GM21526 (cell line): ENCODE measurements around the gene SPSB3.
A peak's percentile ranks its signal among the peaks of the same experiment; 100 is the strongest.

Source experiments
- ATAC-seq: cut with Tn5 transposase; IDR thresholded peaks from one replicate; pipeline ENCODE4 v1.9.1; 2021; ENCODE audit warnings: moderate library complexity; ENCODE audit not compliant: unreplicated experiment, low FRiP score

The SPSB3 gene

DNA sequence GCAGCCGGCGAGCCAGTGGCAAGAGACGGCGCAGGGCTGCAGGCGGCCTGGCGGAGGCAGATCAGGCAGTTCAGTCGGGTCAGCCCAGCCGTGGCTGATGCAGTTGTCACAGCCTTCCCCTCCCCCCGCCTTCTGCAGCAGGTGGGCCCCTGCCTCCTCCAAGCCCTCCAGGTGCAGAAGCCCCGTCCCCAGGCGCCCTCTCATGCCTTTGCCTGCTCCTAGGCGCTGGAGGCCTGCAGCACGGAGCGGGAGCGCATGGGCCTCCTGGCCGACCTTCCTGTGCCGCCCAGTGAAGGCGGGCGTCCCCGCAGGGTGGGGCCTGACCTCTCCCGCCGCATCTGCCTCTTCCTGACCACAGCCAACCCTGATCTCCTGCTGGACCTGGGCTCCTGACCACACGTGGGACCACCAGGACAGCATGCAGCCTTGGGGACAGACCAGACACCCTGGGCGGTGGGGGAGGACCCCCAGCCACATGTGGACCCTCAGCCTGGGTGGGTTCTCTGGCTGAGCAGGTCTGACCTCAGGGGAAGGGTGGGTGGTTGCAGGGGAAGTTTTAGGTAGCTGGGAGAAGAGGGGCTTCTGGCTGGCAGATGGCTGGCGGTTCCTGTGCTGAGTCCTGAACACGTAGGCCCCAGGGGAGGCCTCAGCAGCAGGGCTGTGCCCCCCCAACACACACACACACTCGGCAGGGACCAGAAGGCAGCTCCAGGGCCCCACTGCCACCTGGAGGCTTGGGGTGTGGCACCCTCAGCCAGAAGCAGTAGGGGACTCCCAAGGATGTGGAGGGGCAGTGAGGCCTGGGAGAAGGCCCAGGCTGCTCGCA lies 6.3 kb downstream of the SPSB3 start:
- ATAC-seq, result no peak

DNA sequence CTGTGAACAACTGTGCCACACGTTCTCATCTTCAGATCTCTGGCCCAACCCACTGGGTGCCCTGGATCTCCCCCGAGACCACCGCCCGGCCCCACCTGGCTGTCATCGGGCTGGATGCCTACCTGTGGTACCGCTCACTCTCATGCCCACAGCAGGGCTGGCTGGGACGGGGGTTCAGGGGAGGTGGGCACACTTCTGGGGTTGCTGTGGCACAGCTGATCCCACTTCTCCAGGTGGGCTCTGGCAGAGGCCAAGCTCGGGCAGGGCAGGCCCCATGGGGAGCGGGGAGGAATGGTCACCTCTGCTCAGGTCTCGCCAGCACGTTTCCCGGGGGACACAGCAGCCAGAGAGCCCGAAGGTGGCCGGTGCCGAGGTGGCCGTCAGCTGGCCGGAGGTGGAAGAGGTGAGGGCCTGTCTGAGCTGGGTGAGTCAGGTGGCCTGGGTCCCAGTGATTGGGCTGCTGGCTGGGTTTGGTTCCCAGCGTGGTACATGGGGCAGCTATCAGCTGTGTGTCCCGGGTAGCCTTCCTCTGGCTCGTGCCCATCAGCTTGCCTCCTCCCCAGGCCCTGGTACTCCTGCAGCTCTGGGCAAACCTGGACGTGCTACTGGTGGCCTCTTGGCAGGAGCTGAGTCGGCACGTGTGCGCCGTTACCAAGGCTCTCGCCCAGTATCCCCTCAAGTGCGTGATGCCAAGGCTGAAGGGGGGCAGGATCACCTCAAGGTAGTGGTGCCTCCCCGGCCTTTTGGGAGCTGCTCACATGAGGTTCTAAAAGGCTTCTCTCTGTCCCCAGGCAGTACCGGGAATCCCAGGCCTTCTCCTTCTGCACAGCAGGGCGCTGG lies 7.1 kb downstream of the SPSB3 start:
- no peak for ATAC-seq

DNA sequence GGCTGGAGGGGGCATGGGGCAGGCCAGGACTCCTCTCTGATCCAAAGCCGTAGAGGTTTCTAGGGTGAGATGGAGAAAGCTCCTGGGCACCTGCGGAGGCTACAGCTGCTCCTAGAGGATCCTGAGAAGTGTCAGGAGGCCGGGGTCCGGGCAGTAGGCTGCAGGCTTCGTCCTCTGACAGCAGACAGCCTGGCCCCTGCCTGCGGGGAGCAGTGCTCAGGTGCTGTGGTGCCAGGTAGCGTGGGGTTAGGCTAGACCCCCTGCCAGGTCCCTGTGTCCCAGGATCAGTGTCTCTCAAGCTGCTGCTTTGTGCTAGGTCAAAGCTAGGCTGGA lies 8.0 kb downstream of the SPSB3 start:
- ATAC-seq, result no peak

DNA sequence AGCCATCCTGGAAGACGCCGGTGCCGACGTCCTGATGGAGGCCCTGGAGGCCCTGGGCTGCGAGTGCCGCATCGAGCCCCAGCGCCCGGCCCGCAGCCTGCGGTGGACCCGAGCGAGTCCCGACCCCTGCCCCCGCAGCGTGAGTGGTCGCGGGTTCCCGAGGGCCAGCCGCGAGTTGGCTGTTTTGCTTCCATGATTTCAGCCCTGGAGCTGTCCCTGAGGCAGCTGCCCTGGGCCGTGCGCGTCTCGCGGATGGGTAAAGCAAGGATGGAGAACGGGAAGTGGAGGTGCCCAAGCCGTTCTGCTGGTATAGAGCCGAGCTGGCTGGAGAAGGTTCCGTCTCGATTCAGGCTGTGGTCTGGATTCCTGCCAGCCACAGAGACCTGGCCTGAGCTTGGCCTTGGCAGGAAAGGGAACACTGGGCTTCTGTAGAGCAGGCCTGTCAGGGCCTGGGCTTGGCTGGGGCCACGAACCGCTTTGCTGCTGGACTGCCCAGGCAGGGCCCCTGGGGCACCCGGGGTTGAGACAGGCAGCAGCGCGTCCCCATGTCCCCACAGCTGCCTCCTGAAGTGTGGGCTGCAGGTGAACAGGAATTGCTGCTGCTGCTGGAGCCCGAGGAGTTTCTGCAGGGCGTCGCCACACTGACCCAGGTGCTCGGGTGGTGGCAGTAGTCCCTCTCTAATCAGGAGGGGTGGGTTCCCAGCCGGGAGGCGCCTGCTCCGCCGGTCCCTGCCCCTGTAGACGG lies 8.5 kb downstream of the SPSB3 start:
- ATAC-seq, result no peak

DNA sequence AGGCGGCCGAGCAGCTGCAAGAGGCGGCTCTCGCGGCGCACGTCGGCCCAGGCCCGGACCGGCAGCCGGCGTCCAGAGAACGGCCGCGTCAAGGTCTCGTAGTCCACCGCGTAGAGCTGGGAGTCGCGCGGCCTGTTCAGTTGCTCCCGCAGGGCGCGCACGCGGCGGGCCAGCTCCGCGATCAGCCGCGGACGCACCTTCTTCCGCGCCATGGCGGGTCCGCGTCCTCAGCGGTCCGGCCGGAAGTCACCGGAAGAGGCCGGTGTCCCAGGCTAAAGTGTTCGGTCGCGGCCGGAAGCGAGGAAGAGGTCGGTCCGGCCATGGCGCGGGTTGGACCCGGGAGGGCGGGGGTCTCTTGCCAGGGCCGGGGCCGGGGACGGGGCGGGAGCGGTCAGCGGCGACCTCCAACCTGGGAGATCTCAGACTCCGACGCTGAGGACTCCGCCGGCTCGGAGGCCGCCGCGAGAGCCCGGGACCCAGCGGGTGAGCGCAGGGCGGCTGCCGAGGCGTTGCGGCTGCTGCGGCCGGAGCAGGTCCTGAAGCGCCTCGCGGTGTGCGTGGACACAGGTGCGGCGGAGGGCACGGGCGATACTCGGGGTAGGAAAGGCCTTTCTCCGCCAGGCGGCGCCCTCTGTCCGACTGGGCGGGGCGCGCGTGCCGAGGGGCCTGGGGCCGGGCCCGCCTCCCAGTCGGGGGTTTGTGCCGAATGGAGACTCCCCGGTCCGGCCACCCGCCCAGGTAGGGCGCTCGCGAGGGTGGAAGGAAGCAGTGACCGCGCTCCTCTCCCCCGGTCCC lies 9.3 kb downstream of the SPSB3 start, which contains the start of gene MRPS34:
MRPS34 (minus strand) TSS at position 227 of the 795 bp plus-strand sequence; CDS start at position 212, 15 bp downstream.
- ATAC-seq, result peak; percentile 38

DNA sequence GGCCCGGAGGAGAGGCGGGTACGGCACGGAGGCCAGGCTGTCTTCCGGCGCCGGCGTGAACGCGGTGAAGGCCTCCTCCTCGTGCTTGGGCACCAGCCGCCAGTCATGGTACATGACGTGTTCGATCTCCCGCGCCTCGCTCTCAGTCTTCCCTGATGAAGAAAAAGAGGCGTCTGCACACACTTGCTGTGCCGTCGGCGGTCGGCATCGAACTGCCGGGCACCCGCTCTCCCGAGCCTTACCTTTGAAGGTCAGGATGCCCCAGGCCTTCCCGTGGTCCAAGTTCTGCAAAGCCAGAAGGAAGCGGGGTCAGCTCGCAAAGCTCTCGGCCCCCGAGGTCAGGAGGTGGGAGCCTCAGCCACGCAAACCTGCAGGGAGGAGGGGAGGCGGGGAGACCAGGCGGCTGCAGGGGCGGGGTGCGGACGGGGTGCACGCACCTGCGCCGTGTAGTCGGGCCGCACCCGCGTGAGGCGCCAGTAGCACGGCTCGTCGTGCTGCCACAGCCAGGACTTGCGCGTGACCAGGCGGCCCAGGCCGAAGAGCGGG lies 9.9 kb downstream of the SPSB3 start, which contains the start of gene EME2:
EME2 (plus strand) TSS at position 449 of the 546 bp plus-strand sequence. CDS start 418 bp downstream, outside the sequence.
- no peak for ATAC-seq

DNA sequence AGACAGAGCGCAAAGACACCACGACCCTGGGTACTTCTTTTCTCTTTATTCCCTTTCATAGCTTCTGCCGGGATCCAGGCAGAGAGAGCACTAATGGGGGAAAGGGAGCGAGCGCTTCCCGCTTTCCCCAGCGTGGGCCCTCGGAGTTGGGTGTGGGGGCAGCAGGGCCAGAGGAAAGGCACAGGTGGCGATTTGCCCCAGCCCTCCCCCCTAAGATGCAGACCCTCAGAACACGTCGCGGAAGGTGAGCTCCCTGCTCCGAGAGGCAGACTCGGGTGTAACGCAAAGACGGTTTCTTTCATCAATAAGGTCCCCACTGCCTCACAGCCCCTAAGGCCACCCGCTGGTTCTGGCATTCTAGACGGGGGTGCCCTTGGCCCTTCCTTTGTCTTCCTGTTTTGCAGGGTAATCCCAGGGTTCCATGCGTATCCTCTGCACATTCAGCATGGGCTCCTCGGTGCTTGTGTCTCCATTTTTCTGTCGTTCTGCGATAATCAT lies 10.5 kb downstream of the SPSB3 start:
- ATAC-seq, result no peak

DNA sequence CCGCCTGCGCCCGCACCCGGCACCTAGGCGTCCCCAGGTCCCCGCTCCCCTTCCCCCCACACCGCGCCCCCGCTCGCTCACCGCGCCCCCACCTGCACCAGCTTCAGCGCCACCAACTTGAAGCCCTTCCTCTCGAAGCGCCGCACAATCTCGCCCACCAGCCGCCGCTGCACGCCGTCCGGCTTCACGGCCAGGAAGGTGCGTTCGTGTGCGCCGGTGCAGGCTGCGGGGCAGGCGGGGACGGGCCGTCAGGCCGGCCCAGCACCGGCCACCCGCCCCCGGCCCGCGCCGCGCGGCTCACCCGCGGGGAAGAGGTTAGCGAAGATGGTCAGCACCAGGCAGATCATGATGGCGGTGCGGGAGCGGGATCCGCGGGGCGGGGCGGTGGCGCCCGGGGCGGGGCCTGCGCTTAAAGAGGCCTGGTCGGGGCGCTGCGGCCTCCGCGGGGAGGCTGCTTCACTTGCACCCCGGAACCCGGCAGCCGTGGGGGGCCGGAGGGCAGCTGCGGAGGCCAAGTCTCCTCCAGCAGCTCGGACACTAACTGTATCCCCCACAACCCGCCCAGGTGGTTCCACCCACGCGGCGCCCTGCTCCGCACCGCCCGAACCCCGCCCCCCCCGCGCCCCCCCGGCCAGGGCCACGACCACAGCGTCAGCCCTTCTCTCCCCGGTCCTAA lies 11.0 kb downstream of the SPSB3 start, which contains the start of gene NME3:
NME3 (minus strand) TSS at position 356 of the 676 bp plus-strand sequence; CDS start at position 347, 9 bp downstream.
- ATAC-seq, result no peak

DNA sequence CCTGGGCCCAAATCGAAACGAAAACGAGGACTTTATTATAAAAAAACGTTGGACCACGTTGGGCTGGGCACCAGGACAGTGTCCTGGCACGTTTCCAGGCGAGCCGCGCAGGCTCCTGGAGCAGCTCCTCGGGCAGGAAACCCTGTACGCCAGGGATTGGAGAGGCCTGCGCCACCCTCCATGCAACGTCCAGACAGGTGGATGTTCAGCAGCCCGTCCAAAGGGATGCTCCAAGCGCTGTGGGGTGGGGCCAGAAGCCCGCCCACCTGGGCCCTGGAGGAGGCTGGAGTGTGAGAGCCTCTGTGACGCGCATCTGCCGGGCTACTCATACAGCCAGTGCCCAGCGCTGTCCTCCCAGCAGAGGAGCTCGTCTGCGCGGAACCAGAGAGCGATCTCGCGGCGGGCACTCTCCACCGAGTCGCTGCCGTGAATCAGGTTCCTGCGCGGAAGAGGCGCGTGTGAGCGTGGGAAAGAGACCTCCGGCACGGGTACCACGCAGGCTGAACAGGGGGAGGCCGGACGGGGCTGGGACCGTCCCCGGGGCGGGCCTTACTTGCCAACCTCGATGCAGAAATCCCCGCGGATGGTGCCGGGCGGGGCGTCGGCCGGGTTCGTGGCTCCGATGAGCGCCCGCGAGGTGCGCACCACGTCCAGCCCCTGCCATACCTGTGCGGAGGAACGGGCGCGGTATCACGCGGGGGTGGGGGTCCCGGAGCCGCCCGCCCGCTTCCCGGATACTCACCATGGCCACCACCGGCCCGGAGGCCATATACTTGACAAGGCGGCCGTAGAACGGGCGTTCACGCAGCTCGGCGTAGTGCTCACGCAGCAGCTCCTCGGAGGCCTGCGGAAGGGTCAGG lies 11.8 kb downstream of the SPSB3 start:
- ATAC-seq, result no peak

DNA sequence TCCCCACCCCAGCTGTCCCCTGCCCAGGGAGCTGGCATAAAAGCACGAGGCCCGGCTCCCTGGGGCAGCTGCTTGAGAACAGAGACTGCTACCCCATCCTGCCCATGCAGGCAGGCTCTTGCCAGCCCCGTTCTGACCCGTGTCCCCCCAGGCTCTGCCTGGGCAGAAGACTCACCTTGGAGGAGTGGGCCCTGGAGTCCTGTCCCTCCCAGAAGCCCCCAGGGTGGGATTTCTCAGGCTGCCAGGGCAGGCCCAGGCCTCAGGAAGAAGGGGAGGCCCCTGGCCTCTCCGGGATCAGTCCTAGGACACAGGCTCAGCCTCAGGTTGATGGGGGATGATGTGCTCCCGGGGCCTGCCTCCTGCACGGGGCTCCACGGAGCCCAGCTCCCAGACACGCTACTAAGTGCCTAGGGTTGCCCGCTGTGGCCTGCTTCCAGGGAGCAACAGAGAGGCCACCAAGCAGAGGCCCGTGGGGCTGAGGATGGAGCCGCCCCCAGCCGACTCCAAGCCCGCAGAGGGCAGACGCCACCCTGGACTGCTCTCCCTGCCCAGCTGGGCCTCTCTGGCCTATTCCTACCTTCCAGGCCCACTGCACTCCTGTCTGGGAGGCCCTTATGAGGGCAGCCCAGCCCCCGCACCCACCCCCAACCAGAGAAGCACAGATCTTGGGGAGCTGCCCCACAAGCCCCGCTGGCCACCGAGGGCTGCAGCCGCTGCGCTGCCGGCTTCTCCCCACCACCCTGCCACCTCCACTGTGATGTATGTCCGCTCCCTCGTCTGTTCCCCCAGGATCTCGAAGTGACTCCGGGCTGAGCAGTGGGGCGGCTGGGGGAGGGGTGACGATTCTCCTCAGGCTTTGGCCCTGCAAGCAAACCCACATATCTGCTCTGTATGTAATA lies 12.7 kb downstream of the SPSB3 start:
- ATAC-seq, result no peak

DNA sequence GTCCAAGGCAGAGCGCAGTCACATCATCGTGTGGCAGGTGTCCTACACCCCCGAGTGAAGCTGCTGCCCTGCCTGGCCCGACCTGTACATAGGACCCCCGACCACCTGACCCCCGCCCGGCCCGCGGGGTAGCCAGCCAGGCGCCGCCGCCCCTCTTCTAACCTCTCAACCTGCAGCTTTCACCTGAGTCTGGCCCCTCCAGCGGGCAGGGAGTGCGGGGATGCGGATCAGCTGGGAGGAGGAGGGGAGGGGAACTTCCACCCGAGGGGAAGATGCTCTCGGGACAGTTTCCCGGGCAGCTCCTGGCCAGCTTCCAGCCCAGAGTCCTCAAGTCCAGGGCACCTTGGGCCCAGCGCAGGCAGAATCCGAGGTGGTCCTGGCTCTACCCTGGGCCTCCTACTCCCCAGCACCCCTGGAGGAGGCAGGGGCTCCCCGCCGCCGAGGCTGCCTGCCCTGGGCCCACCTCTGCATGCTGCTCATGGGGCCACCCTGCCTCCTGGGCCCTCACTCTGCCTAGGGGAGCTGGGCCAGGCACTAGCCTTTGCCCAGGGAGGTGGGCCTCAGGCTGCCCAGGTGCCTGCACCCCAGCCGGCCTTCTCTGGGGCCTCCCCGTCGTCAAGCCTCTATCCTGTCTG lies 13.5 kb downstream of the SPSB3 start:
- ATAC-seq, result no peak

DNA sequence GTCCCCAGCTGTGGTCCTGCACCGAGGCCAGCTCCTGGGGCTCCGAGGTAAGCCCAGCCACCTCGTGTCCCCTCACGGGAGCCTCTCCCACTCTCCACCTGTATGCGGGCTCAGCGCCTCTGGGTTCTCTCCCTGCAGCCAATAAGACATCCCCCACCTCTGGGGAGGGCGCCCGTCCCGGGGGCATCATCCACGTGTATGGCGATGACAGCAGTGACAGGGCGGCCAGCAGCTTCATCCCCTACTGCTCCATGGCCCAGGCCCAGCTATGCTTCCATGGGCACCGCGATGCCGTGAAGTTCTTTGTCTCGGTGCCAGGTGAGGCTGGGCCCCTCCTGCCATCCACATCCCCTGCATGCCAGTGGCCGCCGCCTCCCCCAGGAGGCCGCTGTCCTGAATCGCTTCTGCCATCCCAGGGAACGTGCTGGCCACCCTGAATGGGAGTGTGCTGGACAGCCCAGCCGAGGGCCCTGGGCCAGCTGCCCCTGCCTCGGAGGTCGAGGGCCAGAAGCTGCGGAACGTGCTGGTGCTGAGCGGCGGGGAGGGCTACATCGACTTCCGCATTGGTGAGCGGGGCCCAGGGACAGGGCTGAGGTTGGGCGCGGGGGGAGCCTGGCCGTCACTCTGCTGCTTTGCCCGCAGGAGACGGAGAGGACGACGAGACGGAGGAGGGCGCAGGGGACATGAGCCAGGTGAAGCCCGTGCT lies 14.2 kb downstream of the SPSB3 start:
- no peak for ATAC-seq

DNA sequence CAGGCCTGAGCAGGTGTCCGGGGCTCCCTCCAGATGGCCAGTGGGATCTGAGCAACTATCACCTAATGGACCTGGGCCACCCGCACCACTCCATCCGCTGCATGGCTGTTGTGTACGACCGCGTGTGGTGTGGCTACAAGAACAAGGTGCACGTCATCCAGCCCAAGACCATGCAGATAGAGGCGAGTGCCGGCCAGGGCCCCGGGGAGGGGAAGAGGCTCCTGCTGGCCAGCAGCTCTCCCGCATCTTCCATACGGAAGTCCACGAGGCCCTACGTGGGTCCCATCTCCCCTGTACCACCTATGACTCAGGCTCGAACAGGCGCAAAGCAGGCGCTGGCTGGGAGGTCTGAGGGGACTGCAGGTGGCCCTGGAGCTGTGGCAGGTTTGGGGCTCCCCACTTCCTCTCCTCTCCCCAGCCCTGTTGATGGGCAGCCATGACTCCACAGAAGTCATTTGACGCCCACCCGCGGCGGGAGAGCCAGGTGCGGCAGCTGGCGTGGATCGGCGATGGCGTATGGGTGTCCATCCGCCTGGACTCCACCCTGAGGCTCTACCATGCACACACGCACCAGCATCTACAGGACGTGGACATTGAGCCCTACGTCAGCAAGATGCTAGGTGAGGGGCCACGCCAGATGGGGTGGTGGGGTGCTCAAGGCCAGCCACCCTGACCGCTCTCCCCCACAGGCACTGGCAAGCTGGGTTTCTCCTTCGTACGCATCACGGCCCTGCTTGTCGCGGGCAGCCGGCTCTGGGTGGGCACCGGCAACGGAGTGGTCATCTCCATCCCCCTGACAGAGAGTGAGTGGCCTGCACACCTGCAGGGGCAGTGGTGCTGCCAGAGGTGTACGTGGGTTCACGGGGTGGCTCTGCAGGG lies 15.0 kb downstream of the SPSB3 start:
- no peak for ATAC-seq

DNA sequence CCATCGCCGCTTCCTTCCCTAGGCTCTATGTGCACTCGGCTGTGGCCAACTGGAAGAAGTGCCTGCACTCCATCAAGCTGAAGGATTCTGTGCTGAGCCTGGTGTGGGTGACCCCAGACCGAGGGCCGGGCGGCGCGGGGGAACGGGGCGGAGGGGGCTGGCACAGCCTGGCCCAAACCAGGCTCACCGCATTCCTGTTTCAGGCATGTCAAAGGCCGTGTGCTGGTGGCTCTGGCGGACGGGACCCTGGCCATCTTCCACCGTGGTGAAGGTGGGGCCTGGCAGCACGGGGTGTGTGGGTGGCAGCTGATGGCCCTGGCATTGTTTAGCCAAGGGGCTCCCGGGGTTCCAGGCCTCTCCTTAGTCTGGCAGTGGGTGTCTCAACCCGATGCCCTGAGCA lies 15.7 kb downstream of the SPSB3 start:
- no peak for ATAC-seq

DNA sequence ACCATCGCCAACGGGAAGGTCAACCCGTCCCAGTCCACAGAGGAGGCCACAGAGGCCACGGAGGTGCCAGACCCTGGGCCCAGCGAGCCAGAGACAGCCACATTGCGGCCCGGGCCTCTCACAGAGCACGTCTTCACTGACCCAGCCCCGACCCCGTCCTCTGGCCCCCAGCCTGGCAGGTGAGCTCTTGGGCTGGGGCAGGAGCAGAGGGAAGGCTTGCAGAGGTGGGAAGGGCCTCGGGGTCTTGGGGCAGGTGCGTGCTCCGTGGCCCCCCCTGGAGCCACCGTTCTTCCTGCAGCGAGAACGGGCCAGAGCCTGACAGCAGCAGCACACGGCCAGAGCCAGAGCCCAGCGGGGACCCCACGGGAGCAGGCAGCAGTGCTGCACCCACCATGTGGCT lies 16.1 kb downstream of the SPSB3 start:
- ATAC-seq, result no peak
